HT1080 (cell line): ENCODE results near the gene FOSB. TPM values are rescaled to one million over a fixed set of nuclear protein-coding genes. Genes with fewer than 3 reads are reported as not detected.

ENCODE experiments used
- DNase-seq: peaks from one replicate; pipeline ENCODE4 v3.0.0-alpha.2; 2015; ENCODE audit warnings: low read depth
- total RNA-seq: library from RNA; depleted of rRNA; stranded (reverse); fragments of >200 nt; shearing (Covaris generic); gene quantifications from 2 replicates; pipeline ENCODE4 v1.2.3, GENCODE V29; 2014

Gene FOSB
- total RNA-seq, 1 experiment from 2014 or later, result 0.53 TPM

- no peak for DNase-seq
Measured at GRCh38 chr19:45442408-45442777, 25.4 kb upstream of the FOSB start.

- DNase-seq, result peak; percentile 60
Measured at GRCh38 chr19:45442778-45443461, 24.9 kb upstream of the FOSB start.

DNA sequence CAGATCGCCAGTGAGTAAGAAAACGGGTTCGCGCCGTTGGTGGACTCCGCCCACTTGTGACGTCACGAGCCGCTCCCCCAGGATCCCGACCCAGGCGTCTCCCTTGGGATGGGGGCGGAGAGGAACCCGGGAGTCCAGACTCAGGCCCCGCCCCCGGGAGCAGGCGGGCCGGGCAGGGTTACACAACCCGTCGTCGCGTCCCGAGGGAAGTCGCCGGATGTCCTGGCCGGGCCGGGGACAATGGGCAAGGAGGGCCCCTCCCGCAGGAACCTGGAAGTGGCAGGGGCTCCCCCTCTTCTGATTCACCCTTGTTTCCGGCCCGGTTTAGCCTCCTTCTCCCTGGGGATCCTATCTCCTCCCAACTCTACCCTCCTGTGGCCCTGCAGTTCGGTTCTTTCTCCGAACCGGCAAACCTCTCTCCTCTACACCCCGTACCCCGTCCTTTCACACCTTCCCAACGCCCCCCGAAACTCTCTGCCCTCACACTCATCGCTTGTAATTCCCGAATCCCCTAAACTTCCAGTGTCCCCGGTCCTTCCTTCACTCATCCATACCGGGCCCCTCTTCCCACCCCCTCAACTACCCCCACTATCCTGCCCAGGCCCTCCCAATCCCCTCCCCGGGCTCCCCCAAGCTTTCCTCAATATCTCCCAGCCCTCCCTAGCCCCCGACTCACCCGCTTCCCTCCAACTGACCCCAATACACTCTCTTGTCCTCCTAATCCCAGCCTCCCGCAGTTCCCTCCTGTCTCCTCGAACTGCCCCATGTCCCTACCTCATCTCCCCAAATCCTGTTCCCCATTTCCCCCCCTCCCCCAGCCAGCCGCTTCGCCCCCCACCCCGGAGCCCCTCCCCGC lies 24.1 kb upstream of the FOSB start:
- DNase-seq, result peak; percentile 84

DNA sequence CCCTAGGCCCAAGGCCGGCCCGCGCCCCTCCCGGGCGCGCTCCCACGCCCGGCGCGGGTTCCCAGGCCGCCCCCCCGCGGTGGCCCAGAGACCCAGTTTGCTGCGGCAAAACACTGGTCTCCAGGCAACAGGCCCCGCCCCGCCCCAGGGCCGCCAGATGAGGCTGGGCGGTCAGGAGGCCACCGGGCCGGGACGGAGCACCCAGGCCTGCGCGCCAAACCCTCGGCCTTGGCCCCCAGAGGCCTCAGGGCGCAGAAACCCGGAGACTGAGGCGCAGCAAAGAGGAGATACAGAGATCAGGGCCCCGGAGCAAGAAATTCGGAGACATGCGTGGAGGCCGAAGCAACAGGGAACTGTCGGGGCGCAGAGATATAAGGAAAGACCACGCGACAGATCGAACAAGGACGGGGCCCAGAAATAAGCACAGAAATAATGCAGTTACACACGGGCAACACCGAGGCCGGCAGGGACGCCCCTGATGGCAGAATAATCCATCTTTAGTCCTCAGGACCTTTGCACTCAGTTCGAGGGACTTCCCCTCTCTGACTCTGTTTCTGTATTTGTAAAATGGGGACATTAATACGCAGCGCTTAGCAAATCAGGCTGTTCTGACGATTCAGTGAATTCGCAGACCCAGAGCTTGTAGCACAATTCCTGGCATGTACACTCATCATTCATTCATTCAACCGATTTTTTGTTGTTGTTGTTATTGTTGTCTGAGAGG lies 23.3 kb upstream of the FOSB start:
- DNase-seq, result no peak

DNA sequence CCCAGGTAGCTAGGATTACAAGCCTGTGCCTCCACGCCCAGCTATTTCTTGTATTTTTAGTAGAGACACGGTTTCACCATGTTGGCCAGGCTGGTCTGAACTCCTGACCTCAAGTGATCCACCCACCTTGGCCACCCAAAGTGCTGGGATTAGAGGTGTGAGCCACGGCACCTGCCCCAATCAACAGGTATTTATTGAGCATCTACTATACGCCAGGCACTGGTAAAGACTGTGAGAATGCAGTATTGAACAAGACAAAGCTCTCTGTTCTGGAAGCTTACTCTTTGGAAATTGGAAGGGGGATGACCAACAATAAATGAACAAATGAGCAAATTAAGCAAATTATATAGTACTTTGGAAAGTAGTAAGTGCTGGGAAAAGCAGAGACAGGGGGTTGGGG lies 22.7 kb upstream of the FOSB start:
- no peak for DNase-seq

DNA sequence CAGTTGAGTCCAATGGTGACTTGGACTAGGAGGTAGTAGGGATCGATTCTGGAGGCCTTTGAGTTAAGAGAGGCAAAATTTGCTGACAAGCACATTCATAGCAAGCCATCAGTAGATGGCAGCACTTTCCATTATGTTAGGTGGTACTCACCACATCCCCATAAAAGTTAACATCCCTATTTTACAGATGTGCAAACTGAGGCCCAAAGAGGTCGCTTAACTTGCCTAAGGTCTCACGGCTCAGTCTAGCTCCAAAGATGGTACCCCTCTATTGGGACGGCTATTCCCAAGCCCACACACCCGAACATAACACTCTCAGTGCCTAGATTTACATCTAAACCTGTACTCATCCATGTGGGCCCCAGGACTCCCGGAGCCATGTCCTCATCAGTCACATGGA lies 21.5 kb upstream of the FOSB start:
- peak; percentile 50 for DNase-seq

GRCh38 chr19:45446944-45447343 lies 20.9 kb upstream of the FOSB start:
- DNase-seq, result no peak

DNA sequence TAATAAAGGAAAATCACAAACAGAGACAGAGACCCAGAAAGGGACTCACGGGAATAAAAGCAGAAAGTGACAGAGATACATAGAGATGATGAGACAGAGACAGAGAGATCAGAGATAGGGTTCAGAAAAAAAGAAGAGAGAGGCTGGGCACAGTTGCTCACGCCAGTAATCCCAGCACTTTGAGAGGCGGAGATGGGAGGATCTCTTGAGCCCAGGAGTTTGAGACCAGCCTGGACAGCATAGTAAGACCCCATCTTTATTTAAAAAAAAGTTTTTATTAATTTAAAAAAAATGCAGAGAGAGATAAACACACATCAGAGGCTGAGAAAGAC lies 19.4 kb upstream of the FOSB start:
- no peak for DNase-seq

GRCh38 chr19:45448887-45449299 lies 18.9 kb upstream of the FOSB start:
- DNase-seq, result peak; percentile 37

- no peak for DNase-seq
Measured at GRCh38 chr19:45450012-45450333, 17.8 kb upstream of the FOSB start.

DNA sequence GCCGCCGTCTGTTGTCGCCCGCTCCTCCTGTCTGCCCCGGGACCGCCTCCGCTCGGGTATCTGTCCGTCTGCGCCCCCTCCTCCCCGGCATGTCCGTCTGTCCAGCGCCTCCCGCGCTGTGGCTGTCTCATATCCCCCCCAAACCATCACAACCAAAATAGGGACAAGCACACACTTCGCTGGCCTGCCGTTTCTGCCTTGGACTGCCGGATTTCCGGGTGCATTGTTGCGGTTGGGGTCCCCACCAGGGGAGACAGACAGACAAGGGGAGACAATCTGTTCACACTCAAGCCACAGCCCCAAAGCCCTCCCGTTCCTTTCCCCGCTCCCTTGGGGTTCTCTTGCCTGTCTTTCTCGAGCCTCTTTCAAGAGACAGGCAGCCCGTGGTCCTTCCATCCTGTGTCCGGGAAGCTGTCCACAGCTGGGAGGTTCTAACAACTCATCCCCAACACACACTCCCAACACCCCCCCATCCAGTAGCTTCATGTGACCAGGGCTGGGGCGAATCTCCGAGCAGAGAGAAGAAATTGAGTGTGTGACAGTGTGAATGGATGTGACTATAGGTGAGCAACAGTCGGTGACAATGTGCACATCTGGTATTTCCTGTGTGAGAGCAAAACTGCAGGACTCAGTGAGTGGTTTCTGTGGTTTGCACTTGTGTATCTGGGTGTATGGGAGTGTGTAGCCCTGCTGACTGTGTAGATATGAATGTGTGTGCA lies 16.5 kb upstream of the FOSB start:
- DNase-seq, result peak; percentile 58

DNA sequence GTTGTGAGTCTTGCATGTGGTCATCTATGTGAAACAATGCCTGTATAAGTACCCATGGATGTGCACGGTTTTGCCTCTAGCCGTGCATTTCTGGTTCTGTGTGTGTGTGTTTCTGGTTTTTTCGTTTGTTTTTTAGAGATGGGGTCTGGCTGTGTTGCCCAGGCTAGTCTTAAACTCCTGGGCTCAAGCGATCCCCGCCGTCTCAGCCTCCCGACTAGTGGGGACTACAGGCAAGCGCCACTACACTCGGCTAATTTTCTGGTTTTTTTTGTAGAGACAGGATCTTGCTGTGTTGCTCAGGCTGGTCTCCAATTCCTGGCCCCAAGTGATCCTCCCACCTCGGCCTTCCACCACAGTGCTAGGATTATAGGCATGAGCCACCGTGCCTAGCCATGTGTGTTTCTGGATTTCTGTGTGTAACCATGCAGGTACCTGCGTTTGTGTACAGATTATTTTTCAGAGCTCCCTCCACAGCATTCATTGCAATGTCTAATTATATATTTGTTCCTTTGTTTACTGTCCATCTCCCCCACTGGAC lies 15.9 kb upstream of the FOSB start:
- DNase-seq, result no peak

GRCh38 chr19:45455707-45456499 lies 11.9 kb upstream of the FOSB start:
- peak; percentile 100 for DNase-seq

GRCh38 chr19:45456500-45456815 lies 11.3 kb upstream of the FOSB start:
- DNase-seq, result no peak

GRCh38 chr19:45457776-45458175 lies 10.0 kb upstream of the FOSB start:
- DNase-seq, result no peak

GRCh38 chr19:45460807-45461347 lies 6.9 kb upstream of the FOSB start:
- DNase-seq, result no peak

DNA sequence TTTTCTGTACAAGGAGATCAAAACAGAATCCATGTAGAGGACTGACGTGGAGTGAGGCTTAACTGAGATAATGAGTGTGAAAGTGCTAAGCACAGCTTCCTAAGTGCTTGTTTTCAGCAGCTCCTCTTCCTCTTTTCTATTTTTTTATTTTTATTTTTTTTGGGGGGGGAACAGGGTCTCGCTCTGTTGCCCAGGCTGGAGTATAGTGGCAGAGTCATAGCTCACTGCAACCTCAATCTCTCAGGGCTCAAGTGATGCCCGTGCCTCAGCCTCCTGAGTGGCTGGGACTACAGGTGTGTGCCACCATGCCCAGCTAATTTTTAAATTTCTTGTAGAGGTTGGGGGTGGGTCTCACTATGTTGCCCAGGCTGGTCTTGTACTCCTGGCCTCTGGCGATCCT lies 5.6 kb upstream of the FOSB start:
- DNase-seq, result no peak

GRCh38 chr19:45463241-45463640 lies 4.6 kb upstream of the FOSB start:
- no peak for DNase-seq

DNA sequence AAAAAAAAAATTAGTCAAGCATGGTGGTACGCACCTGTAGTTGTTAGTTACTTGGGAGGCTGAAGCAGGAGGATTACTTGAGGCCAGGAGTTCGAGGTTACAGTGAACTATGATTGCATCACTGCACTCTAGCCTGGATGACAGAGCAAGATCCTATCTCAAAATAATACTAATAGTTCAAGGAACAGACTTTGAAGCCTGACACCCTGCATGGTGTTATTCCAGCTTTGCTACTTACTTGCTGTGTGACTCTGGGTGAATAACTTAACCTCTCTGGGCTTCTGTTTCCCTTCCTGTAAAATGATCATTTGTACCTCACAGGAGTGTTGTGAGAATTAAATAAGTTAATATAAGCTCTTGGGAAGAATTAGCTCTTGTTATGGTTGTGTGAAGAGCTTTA lies 3.5 kb upstream of the FOSB start:
- DNase-seq, result no peak

DNA sequence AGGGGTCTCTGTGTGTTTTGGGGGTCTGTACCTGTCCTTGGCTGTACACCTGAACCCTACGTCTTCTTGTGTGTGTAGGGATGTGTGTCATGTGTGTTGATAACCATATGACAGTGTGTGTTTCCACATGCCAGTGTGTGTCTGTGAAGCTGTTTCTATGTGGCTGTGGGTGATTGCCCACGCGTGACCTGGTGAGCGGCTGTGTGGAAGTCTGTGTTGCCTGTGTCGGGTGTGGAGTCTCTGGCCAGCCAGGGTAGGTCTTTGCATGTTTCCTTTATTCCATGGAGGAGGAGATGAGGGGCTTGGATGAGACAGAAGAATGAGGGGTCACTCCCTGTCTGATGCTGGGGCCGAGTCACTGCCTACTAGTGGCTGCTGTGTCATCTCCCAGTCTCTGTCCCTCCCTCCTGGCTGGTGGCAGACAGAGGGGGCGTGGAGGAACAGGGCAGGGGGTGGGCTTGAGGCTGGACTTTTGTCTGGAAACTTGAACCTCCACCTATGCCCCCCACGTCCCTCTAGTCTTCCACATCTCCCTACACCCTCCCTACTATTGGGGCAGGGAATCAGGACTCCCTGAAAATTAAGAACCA lies 2.8 kb upstream of the FOSB start:
- no peak for DNase-seq
